Measurements from ENCODE around the gene SH3GL2.

SH3GL2 gene

GRCh38 chr9:17611917-17612316 is 33.1 kb downstream of the SH3GL2 start:
- DNase-seq = no peak

GRCh38 chr9:17613758-17614157 is 34.9 kb downstream of the SH3GL2 start:
- DNase-seq = no peak

GRCh38 chr9:17614250-17614649 is 35.4 kb downstream of the SH3GL2 start:
- no peak for DNase-seq

- DNase-seq = no peak
These were observed 36.0 kb downstream of the SH3GL2 start for GRCh38 chr9:17614903-17615302.

- DNase-seq = no peak
These were observed 43.3 kb downstream of the SH3GL2 start for GRCh38 chr9:17622141-17622540.

GRCh38 chr9:17622749-17623148 is 43.9 kb downstream of the SH3GL2 start:
- DNase-seq = no peak

GRCh38 chr9:17623965-17624364 is 45.1 kb downstream of the SH3GL2 start:
- DNase-seq = no peak

- no peak for DNase-seq
These were observed 45.7 kb downstream of the SH3GL2 start for GRCh38 chr9:17624571-17624970.

GRCh38 chr9:17625644-17626388 is 47.0 kb downstream of the SH3GL2 start:
- no peak for DNase-seq

GRCh38 chr9:17627641-17628040 is 48.8 kb downstream of the SH3GL2 start:
- no peak for DNase-seq

- DNase-seq = no peak
These were observed 49.8 kb downstream of the SH3GL2 start for GRCh38 chr9:17628624-17629023.

- no peak for DNase-seq
These were observed 51.7 kb downstream of the SH3GL2 start for GRCh38 chr9:17630531-17630949.

GRCh38 chr9:17631396-17631795 is 52.5 kb downstream of the SH3GL2 start:
- DNase-seq = no peak

GRCh38 chr9:17632994-17633393 is 54.1 kb downstream of the SH3GL2 start:
- no peak for DNase-seq

- no peak for DNase-seq
These were observed 56.4 kb downstream of the SH3GL2 start for GRCh38 chr9:17635115-17635890.

- DNase-seq = no peak
These were observed 57.5 kb downstream of the SH3GL2 start for GRCh38 chr9:17636349-17636748.

GRCh38 chr9:17636821-17637220 is 58.0 kb downstream of the SH3GL2 start:
- no peak for DNase-seq

- no peak for DNase-seq
These were observed 58.4 kb downstream of the SH3GL2 start for GRCh38 chr9:17637229-17637628.

- DNase-seq = no peak
These were observed 69.7 kb downstream of the SH3GL2 start for GRCh38 chr9:17648516-17648915.

GRCh38 chr9:17651725-17652124 is 72.9 kb downstream of the SH3GL2 start:
- DNase-seq = no peak

- DNase-seq = no peak
These were observed 75.1 kb downstream of the SH3GL2 start for GRCh38 chr9:17653947-17654465.

GRCh38 chr9:17656889-17657288 is 78.0 kb downstream of the SH3GL2 start:
- no peak for DNase-seq

GRCh38 chr9:17658237-17658636 is 79.4 kb downstream of the SH3GL2 start:
- DNase-seq = no peak

- no peak for DNase-seq
These were observed 81.3 kb downstream of the SH3GL2 start for GRCh38 chr9:17660158-17660557.

Data from activated gamma-delta T cell treated with Interleukin-2 at 50 U/mL for 16 hours (primary cell).